Astrocyte (in vitro differentiated cells and primary cell): ENCODE results near the gene AKAP8.

Experiments
- EZH2 ChIP-seq: IDR thresholded peaks from 2 replicates; pipeline ENCODE4 v1.6.1; 2012; ENCODE audit warnings: mild to moderate bottlenecking, low read length, inconsistent platforms; ENCODE audit not compliant: insufficient read depth
- TF ChIP-seq, protein P1 (sequence below): IDR thresholded peaks from 2 replicates; pipeline ENCODE4 v1.5.1; 2011; ENCODE audit warnings: low read depth, mild to moderate bottlenecking, inconsistent platforms, low read length, moderate library complexity; ENCODE audit not compliant: insufficient read depth

DNA sequence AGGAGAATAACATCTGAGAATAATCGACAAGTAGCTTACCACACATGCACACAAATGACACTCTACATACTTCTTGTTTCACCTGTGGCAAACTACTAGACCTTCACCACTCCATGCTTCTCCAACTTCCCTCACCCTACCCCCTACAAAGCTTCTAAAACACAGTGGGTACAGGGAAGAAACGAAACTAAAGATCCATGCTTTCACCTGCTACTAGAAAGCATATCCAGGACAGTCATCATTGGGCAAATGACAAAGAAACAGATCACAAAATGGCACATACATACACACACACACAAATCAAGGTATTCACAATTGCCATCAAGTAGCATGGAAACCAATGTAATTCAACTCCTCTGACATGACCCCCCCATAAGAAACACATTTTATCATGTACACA is 57.8 kb downstream of the AKAP8 start:
- TF ChIP-seq, protein P1, sequence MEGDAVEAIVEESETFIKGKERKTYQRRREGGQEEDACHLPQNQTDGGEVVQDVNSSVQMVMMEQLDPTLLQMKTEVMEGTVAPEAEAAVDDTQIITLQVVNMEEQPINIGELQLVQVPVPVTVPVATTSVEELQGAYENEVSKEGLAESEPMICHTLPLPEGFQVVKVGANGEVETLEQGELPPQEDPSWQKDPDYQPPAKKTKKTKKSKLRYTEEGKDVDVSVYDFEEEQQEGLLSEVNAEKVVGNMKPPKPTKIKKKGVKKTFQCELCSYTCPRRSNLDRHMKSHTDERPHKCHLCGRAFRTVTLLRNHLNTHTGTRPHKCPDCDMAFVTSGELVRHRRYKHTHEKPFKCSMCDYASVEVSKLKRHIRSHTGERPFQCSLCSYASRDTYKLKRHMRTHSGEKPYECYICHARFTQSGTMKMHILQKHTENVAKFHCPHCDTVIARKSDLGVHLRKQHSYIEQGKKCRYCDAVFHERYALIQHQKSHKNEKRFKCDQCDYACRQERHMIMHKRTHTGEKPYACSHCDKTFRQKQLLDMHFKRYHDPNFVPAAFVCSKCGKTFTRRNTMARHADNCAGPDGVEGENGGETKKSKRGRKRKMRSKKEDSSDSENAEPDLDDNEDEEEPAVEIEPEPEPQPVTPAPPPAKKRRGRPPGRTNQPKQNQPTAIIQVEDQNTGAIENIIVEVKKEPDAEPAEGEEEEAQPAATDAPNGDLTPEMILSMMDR: no peak
- TF ChIP-seq EZH2: no peak
